NK-92 (cell line): ENCODE results near the gene TAMALIN.

Experiments
- DNase-seq: peaks from one replicate; lab custom pipeline; 2025; ENCODE audit not compliant: unreplicated experiment; lab: John Stamatoyannopoulos, UW

The TAMALIN gene

GRCh38 chr12:52054833-52055730 is 48.3 kb downstream of the TAMALIN start:
- no peak for DNase-seq

GRCh38 chr12:52055731-52056711 is 49.3 kb downstream of the TAMALIN start:
- DNase-seq = no peak

- DNase-seq = no peak
Measured at GRCh38 chr12:52056801-52057637, 50.3 kb downstream of the TAMALIN start.

GRCh38 chr12:52057638-52058576 is 51.2 kb downstream of the TAMALIN start:
- no peak for DNase-seq

GRCh38 chr12:52058631-52059361 is 52.0 kb downstream of the TAMALIN start:
- no peak for DNase-seq

GRCh38 chr12:52059582-52060497 is 53.1 kb downstream of the TAMALIN start:
- no peak for DNase-seq

GRCh38 chr12:52060498-52061177 is 53.9 kb downstream of the TAMALIN start:
- DNase-seq = no peak

GRCh38 chr12:52061470-52062166 is 54.9 kb downstream of the TAMALIN start:
- DNase-seq = no peak

- no peak for DNase-seq
Measured at GRCh38 chr12:52062167-52063081, 55.7 kb downstream of the TAMALIN start.

GRCh38 chr12:52063082-52063924 is 56.6 kb downstream of the TAMALIN start:
- DNase-seq = no peak

GRCh38 chr12:52063981-52064649 is 57.4 kb downstream of the TAMALIN start:
- no peak for DNase-seq
